CD4-positive, alpha-beta T cell (primary cell): Measurements from ENCODE around the gene LRP6. TPM values are rescaled to one million over a fixed set of nuclear protein-coding genes. Genes with fewer than 3 reads are reported as not detected.

Source experiments
- ATAC-seq: fragments of 200-7000 bp; cut with Tn5 transposase; one replicate; pipeline ENCODE4 v1.10.0; 2022; ENCODE audit warnings: mild to moderate bottlenecking; ENCODE audit not compliant: poor library complexity
- CTCF ChIA-PET: fragments of 350-600 bp; sonication (Branson Sonifier 250); formaldehyde crosslinking; loops from one replicate; lab custom pipeline; 2021; ENCODE audit warnings: antibody characterized with exemption, inconsistent platforms; lab: Charles Lee
- POLR2A ChIA-PET: fragments of 350-600 bp; sonication (Branson Sonifier 250); formaldehyde crosslinking; loops from one replicate; lab custom pipeline; 2021; ENCODE audit warnings: antibody characterized with exemption, inconsistent platforms; lab: Charles Lee
- DNase-seq, 14 experiments: peaks; one replicate each; pipeline ENCODE4 v3.0.0-alpha.2; 2013 to 2020; ENCODE audit warnings: mixed read lengths in 2 of 14
- H3K27ac ChIP-seq, 2 donors: one replicate each; pipeline versions ENCODE4 v1.5.1 to v1.7.0; 2013; ENCODE audit warnings: low read length in 2 of 2, low read depth in 1 of 2, mild to moderate bottlenecking in 1 of 2
- H3K27me3 ChIP-seq, 2 experiments: 1 replicate in 1 of 2; 2 replicates in 1 of 2; pipeline versions ENCODE4 v1.6.1 to v1.7.0; 2013; ENCODE audit warnings: low read length in 2 of 2, control low read depth in 1 of 2, mild to moderate bottlenecking in 1 of 2, moderate library complexity in 1 of 2; ENCODE audit not compliant: insufficient read depth in 2 of 2, control insufficient read depth in 1 of 2
- H3K36me3 ChIP-seq: one replicate; pipeline ENCODE4 v1.6.1; 2013; ENCODE audit warnings: low read length, control low read depth; ENCODE audit not compliant: insufficient read depth
- H3K4me1 ChIP-seq: one replicate; pipeline ENCODE4 v1.6.1; 2013; ENCODE audit warnings: low read length, control low read depth; ENCODE audit not compliant: insufficient read depth
- H3K4me3 ChIP-seq: one replicate; pipeline ENCODE4 v1.5.1; 2013; ENCODE audit warnings: mild to moderate bottlenecking, low read length, moderate library complexity
- H3K9me3 ChIP-seq, 2 experiments: 1 replicate in 1 of 2; 2 replicates in 1 of 2; pipeline versions ENCODE4 v1.6.1 to v1.7.0; 2013; ENCODE audit warnings: low read length in 2 of 2, mild to moderate bottlenecking in 2 of 2, control low read depth in 1 of 2, moderate library complexity in 1 of 2; ENCODE audit not compliant: control insufficient read depth in 1 of 2, insufficient read depth in 1 of 2
- H3K27ac Mint-ChIP-seq: one replicate; pipeline ENCODE4 v1.8.0; 2020; ENCODE audit warnings: mixed read lengths
- H3K27me3 Mint-ChIP-seq: one replicate; pipeline ENCODE4 v1.8.0; 2021; ENCODE audit warnings: mixed read lengths
- H3K36me3 Mint-ChIP-seq: one replicate; pipeline ENCODE4 v1.8.0; 2021; ENCODE audit warnings: low read depth, mixed read lengths
- H3K4me1 Mint-ChIP-seq: one replicate; pipeline ENCODE4 v1.8.0; 2021; ENCODE audit warnings: low read depth, mixed read lengths
- H3K4me3 Mint-ChIP-seq: one replicate; pipeline ENCODE4 v1.8.0; 2020; ENCODE audit warnings: mild to moderate bottlenecking, mixed read lengths
- H3K9me3 Mint-ChIP-seq: one replicate; pipeline ENCODE4 v1.8.0; 2020; ENCODE audit warnings: mixed read lengths
- CTCF ChIP-seq: fragments of 200-600 bp; IDR thresholded peaks from one replicate; pipeline ENCODE4 v1.8.0; 2022; ENCODE audit warnings: antibody characterized with exemption, mild to moderate bottlenecking
- intact Hi-C, 2 experiments: fragments of 100-400 bp; cut with DNase I in 1 of 2; cut with micrococcal nuclease in 1 of 2; formaldehyde crosslinking; loops; one replicate each; pipeline versions ENCODE4 v1.15.1 to v1.9.0; 2023 to 2025; cut with DNase I, micrococcal nuclease
- total RNA-seq, 174 experiments: library from RNA in 2 of 174; stranded (reverse) in 2 of 174; gene quantifications; one replicate each; pipeline ENCODE4 v1.2.3 and lab custom pipeline; 2021 to 2026

The LRP6 gene
- total RNA-seq, 2 experiments from 2014 or later = 5.2 to 6.8 TPM

GRCh38 chr12:12086362-12086761 is 180.5 kb downstream of the LRP6 start:
- POLR2A ChIA-PET = no interaction called here
- Mint-ChIP-seq H3K9me3 (no peaks in the 10 kb centered on the region), H3K4me3 (no peak overlapping the region), H3K4me1 (no peaks in the 10 kb centered on the region), H3K27ac (no peak overlapping the region), H3K27me3 (no peaks in the 10 kb centered on the region), H3K36me3 (no peaks in the 10 kb centered on the region)
- CTCF ChIA-PET = no interaction called here
- no peak for DNase-seq
- ATAC-seq = no peak
- no peak for TF ChIP-seq CTCF
- Histone ChIP-seq H3K9me3 (no peaks in the 10 kb centered on the region), H3K36me3 (no peaks in the 10 kb centered on the region), H3K27me3 (peaks cover 0 to under 1% of the 10 kb centered on the region in 2 experiments), H3K4me3 (no peak overlapping the region), H3K4me1 (no peaks in the 10 kb centered on the region), H3K27ac (no peak overlapping the region)
- intact Hi-C loops = no loop called here

DNA sequence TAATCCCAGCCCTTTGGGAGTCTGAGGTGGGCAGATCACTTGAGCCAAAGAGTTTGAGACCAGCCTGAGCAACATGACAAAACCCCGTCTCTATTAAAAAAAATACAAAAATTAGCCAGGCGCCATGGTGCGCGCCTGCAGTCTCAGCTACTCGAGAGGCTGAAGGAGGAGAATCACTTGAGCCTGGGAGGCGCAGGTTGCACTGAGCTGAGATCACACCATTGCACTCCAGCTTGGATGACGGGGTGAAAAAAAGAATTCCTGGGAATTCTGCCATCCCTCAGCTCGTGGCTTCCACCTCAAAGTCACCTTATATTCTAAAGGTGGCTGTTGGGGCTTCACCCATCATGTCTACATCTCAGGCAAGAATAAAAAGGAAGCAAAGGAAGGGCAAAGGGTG is 183.2 kb downstream of the LRP6 start:
- no peak for DNase-seq
- Histone ChIP-seq H3K4me3 (no peak overlapping the region), H3K27ac (no peak overlapping the region), H3K4me1 (no peaks in the 10 kb centered on the region), H3K36me3 (no peaks in the 10 kb centered on the region), H3K9me3 (no peaks in the 10 kb centered on the region), H3K27me3 (no peaks in the 10 kb centered on the region)
- H3K9me3 Mint-ChIP-seq = no peaks in the 10 kb centered on the region
- TF ChIP-seq CTCF = no peak
- H3K27ac Mint-ChIP-seq = no peak overlapping the region
- ChIA-PET POLR2A (no interaction called here), CTCF (no interaction called here)
- H3K4me3 Mint-ChIP-seq = no peak overlapping the region
- intact Hi-C loops = loop anchor here in 1 of 2 experiments (5.0 kb wide), 1 partner anchor 244 kb away; no protein-coding TSS in a partner anchor
- no peaks in the 10 kb centered on the region for H3K27me3 Mint-ChIP-seq
- no peaks in the 10 kb centered on the region for H3K4me1 Mint-ChIP-seq
- ATAC-seq = no peak
- H3K36me3 Mint-ChIP-seq = no peaks in the 10 kb centered on the region

GRCh38 chr12:12081836-12082497 is 184.9 kb downstream of the LRP6 start:
- no peak for TF ChIP-seq CTCF
- Histone ChIP-seq H3K4me1 (no peaks in the 10 kb centered on the region), H3K27ac (no peak overlapping the region), H3K4me3 (no peak overlapping the region), H3K27me3 (no peaks in the 10 kb centered on the region), H3K36me3 (no peaks in the 10 kb centered on the region), H3K9me3 (no peaks in the 10 kb centered on the region)
- Mint-ChIP-seq H3K27me3 (no peaks in the 10 kb centered on the region), H3K4me3 (no peak overlapping the region), H3K4me1 (no peaks in the 10 kb centered on the region), H3K36me3 (no peaks in the 10 kb centered on the region), H3K27ac (no peak overlapping the region), H3K9me3 (no peaks in the 10 kb centered on the region)
- ATAC-seq = no peak
- intact Hi-C loops = loop anchor here in 1 of 2 experiments (5.0 kb wide), 1 partner anchor 245 kb away; no protein-coding TSS in a partner anchor
- POLR2A ChIA-PET = interaction anchor here (1.1 kb wide), 1 partner anchor 10 kb away, joined by 3 read pairs; no protein-coding TSS in a partner anchor
- CTCF ChIA-PET = interaction anchor here (0.8 kb wide), 1 partner anchor 9 kb away, joined by 3 read pairs; no protein-coding TSS in a partner anchor
- DNase-seq = peak in 3 of 14 experiments; percentile 18 to 28 (median 23)
